HepG2 (cell line): ENCODE measurements around the gene ATP5F1E. TPM values are rescaled to one million over a fixed set of nuclear protein-coding genes. Genes with fewer than 3 reads are reported as not detected.

Experiments
- polyA plus RNA-seq, 8 experiments: library from polyadenylated mRNA; depleted of rRNA in 3 of 8; stranded (reverse) in 7 of 8; unstranded in 1 of 8; fragments of >200 nt; fragmentation: Illumina TruSeq in 4 of 8; extraction: Trizol in 4 of 8; gene quantifications; 2 replicates each; pipeline versions ENCODE4 v1.2.1 to v1.2.3, GENCODE V29; 2011 to 2016; ENCODE audit warnings: low read depth in 4 of 8, missing spikeins in 1 of 8, mixed read lengths in 1 of 8; ENCODE audit not compliant: insufficient read depth in 1 of 8
- total RNA-seq, 5 experiments: library from RNA; depleted of rRNA; stranded (reverse); fragments of >200 nt; fragmentation: Illumina TruSeq; extraction: Trizol; gene quantifications; 2 replicates each; pipeline ENCODE4 v1.2.3, GENCODE V29; 2016; ENCODE audit warnings: low read depth in 1 of 5
- TF ChIP-seq, protein P1 (sequence below): sonication (generic); formaldehyde crosslinking; IDR thresholded peaks from 2 replicates; pipeline ENCODE4 v1.5.0; 2020; ENCODE audit warnings: mild to moderate bottlenecking, missing genetic modification reagents, borderline replicate concordance
- TF ChIP-seq, protein P2 (sequence below): sonication (generic); formaldehyde crosslinking; conservative IDR thresholded peaks from 2 replicates; pipeline ENCODE4 v1.8.0; 2022; ENCODE audit warnings: mild to moderate bottlenecking, moderate library complexity, missing genetic modification reagents

Gene ATP5F1E
- total and polyA plus RNA-seq, 2 of the 13 experiments (the other 11 are each of a cell fraction or from before 2014, with no cell fraction given): 121 to 134 TPM

DNA sequence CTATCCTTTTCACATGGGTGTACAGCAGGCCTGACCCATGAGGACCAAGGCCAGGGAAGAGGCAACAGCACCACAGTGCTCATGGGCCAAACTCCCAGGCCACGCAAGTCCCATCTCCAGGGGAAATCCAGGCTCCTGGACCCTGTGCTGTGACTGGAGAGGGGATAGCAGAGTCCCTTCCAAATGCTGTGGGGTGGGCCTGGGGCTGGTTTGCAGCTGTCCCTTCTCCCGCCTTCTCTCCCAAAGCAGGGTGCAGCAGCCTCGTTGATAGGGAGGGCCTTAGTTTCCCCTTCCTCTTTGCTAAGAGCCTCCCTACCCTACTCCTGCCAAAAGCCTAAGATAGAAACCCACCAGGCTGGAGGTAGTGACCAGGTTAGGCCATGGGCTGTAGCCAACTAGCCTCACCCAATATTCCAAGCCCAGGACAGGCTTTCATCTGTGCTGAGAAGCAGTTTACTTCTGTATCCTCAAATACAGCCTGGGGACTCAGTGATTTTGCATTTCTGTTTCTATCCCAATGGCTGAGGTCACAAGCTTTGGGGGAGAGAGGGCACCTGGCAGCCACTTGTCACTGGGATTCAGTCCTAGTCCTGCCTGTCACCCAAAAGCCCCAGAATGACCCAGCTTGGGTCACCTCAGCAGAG lies 26.5 kb downstream of the ATP5F1E start (continued):
- TF ChIP-seq, protein P1, sequence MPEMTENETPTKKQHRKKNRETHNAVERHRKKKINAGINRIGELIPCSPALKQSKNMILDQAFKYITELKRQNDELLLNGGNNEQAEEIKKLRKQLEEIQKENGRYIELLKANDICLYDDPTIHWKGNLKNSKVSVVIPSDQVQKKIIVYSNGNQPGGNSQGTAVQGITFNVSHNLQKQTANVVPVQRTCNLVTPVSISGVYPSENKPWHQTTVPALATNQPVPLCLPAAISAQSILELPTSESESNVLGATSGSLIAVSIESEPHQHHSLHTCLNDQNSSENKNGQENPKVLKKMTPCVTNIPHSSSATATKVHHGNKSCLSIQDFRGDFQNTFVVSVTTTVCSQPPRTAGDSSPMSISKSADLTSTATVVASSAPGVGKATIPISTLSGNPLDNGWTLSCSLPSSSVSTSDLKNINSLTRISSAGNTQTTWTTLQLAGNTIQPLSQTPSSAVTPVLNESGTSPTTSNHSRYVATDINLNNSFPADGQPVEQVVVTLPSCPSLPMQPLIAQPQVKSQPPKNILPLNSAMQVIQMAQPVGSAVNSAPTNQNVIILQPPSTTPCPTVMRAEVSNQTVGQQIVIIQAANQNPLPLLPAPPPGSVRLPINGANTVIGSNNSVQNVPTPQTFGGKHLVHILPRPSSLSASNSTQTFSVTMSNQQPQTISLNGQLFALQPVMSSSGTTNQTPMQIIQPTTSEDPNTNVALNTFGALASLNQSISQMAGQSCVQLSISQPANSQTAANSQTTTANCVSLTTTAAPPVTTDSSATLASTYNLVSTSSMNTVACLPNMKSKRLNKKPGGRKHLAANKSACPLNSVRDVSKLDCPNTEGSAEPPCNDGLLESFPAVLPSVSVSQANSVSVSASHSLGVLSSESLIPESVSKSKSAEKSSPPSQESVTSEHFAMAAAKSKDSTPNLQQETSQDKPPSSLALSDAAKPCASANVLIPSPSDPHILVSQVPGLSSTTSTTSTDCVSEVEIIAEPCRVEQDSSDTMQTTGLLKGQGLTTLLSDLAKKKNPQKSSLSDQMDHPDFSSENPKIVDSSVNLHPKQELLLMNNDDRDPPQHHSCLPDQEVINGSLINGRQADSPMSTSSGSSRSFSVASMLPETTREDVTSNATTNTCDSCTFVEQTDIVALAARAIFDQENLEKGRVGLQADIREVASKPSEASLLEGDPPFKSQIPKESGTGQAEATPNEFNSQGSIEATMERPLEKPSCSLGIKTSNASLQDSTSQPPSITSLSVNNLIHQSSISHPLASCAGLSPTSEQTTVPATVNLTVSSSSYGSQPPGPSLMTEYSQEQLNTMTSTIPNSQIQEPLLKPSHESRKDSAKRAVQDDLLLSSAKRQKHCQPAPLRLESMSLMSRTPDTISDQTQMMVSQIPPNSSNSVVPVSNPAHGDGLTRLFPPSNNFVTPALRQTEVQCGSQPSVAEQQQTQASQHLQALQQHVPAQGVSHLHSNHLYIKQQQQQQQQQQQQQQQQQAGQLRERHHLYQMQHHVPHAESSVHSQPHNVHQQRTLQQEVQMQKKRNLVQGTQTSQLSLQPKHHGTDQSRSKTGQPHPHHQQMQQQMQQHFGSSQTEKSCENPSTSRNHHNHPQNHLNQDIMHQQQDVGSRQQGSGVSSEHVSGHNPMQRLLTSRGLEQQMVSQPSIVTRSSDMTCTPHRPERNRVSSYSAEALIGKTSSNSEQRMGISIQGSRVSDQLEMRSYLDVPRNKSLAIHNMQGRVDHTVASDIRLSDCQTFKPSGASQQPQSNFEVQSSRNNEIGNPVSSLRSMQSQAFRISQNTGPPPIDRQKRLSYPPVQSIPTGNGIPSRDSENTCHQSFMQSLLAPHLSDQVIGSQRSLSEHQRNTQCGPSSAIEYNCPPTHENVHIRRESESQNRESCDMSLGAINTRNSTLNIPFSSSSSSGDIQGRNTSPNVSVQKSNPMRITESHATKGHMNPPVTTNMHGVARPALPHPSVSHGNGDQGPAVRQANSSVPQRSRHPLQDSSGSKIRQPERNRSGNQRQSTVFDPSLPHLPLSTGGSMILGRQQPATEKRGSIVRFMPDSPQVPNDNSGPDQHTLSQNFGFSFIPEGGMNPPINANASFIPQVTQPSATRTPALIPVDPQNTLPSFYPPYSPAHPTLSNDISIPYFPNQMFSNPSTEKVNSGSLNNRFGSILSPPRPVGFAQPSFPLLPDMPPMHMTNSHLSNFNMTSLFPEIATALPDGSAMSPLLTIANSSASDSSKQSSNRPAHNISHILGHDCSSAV (CRISPR knock-in tag): no peak
- TF ChIP-seq, protein P2, sequence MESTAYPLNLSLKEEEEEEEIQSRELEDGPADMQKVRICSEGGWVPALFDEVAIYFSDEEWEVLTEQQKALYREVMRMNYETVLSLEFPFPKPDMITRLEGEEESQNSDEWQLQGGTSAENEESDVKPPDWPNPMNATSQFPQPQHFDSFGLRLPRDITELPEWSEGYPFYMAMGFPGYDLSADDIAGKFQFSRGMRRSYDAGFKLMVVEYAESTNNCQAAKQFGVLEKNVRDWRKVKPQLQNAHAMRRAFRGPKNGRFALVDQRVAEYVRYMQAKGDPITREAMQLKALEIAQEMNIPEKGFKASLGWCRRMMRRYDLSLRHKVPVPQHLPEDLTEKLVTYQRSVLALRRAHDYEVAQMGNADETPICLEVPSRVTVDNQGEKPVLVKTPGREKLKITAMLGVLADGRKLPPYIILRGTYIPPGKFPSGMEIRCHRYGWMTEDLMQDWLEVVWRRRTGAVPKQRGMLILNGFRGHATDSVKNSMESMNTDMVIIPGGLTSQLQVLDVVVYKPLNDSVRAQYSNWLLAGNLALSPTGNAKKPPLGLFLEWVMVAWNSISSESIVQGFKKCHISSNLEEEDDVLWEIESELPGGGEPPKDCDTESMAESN: no peak
